Stimulated activated CD4-positive, alpha-beta T cell treated with anti-CD3 and anti-CD28 coated beads, Interleukin-15, amount 100 ng/mL, for 1 hour (primary cell): Measurements from ENCODE around the gene GAK.

Source experiments
- DNase-seq, 2 donors: peaks; one replicate each; pipeline ENCODE4 v3.0.0-alpha.2; 2020; ENCODE audit warnings: low read depth in 1 of 2, low spot score in 1 of 2

GAK gene

DNA sequence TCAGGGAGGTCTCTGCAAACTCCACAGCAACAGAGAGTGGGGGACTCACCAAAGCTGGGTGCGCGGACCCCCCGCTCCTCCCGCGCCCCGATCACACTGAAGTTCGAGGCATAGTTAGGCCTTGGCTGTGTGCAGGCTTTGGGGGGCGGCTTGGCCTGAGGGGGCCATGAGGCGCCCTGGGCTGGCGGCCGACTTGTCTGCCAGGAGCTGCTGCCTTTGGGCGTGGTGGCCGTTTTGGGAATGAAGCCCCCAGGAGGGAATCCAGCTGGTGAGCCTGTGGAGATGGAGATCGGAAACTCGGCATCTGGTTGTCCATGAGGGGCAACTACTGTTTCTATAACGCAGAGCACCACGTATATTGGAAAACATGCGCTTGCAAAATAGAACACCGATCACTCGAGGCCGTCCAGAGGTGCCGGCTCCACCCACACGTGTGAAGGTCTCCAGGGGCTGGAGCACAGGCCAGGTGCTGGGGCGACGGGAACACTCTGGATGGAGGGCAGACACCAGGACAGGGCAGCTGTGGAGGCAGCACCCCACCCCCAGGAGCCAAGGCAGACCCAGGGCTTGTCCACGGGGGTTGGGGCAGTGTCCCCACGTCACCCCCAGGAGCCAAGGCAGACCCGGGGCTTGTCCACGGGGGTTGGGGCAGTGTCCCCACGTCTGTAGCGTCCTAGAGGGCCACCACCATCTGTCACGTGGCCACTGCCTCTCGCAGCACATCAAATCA, 80.2 kb downstream of the GAK start:
- DNase-seq = no peak

DNA sequence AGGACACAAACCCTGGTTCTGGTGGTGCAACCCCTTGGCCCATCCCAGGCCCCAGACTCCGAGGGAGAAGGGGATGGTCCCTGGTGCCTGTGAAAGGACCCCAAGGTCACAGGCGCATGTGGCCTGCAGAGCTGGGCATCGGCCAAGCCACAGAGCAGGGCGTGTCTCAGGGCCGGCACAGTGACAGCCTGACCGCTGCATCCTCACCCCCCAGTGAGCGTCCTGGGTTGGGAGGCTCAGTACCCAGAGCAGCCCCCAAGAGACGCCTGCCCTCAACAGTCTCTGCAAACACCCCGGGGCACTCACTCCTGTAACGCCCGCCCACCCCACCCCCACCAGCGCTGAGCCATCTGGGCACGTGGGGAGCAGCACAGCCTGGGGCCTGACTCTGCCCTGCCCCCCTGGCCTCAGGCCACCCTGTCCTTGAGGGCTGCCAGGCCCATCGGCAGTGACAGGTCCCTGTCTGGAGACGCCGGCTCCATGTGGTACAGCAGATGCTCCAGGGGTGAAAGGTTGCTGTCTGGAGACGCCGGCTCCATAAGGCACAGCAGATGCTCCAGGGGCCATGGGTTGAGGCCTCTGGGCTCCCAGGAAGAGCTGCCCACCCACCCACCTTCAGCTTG, 81.7 kb downstream of the GAK start:
- no peak for DNase-seq

DNA sequence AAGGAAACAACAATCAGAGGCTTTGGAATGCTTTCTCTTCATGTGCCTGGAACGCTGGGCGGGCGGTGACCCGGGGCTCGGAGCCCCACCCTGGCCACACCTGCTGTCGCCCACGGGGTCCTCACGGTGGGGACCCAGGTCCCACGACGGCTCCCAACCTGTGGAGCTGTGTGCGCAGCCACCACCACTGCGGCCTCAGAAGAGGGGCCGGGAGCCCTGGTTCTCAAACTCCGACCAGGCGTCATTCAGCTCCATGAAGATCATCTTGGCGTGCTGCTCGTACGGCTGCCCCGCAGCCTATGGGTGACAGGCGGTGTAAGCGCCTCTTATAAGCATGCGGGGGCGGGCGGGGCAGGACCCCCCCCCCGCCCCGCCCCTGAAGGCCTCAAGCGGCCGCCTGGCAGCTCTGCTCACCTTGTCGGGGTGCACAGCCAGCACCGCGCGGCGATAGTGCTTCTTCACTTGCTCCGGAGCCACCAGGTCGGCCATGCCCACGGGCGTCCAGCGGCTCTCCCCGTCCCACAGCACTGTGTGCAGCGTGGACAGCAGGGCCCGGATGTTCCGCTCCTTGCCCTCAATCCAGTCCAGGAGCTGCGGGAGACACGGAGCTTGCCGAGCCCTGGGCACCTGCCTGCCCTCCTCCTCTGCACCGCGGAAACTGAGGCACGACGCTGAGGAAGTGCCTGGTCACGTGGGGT, 82.5 kb downstream of the GAK start:
- DNase-seq = no peak

DNA sequence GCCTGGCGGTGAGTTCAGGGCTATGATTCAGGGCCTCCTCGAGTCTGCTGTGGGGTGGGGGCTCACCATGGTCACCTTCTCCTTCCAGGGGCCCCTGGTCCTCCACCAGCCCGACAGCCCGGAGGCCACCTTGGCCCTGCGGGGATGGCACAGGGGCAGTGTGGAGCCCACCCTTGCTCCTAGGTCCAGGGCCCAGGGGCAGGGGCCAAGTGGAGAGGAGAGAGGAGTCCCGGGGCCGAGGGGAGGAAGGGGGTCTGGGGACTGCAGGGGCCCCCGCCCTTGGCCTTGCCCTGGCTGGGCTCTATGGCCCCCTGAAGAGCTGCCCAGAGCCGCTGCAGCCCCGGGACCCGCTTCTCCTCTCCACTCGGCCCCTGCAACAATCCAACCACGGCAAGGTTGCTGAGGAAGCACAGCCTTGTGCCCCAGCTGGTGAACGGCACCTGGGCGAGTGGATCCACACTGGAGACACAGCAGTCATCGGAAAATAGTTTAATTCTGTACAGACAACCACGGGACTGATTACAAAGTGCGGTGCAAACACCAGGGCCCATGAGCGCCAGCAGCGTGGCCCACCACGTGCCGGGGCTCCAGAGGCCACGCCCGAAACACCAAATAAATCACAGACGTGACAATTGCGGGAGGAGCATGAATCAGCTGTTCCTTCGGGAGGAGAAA, 83.2 kb downstream of the GAK start:
- DNase-seq = no peak

DNA sequence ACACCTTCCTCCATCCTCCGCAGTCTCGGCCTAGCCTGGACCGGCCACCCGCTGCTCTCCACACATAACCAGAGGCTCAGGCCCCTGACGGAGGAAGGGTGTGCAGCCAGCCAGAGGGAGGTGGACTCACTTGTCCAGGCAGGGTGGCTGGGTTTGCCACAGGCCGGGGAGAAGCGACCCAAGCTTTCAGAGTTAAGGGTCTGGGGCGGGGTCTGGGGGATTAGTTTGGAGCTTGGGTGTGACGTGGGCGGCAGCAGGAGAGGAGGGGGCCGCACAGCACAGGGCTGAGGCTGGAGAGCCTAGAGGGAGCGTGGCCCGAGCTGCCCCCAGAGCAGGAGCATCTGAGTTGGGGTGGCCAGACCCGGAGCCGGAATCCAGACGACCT, 83.8 kb downstream of the GAK start:
- DNase-seq = no peak

DNA sequence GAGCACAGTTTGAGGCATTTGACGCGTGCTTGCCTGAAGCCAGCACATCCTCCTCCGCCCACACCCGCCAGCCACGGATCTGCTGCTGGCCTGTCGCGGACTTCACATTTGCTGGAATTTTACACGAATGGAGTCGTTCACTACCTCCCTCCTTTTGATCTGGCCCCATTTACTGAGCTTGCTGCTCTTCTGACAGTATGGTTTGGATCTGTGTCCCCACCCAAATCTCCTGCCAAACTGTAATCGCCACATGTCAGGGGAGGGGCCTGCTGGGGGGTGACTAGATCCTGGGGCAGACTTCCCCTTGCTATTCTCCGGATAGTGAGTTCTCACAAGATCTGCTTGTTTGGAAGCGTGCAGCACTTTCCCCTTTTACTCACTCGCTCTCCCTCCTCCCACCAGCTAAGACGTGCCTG, 86.3 kb downstream of the GAK start:
- DNase-seq = no peak

DNA sequence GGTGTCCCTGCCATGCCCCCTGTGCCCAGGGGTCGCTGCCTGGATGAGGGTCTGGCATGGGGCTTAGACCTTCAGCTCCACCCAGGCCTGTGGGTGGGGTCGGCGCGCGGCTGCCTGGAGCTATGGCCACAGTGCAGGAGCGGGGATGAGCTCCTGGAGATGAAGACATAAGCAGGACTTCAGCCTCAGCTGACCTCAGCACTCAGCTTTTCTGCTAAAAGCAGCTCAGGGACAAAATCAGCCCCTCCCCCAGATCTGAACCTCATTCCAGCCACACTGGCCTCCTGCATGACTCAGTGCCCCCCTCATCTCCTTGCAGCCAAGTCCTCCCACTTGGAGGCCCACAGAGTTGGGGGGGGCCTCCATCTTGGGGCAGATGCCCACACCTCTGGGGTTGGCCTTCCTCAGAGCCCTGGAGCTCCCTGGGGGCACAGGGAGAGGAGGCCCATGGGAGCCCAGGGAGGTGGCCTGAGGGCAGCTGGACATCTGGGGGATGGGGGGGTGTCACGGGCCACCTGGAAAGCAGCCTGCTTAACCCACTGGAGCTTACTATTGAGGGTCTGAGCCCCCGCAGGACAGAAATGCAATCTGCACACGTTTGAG, 86.8 kb downstream of the GAK start:
- DNase-seq = no peak

DNA sequence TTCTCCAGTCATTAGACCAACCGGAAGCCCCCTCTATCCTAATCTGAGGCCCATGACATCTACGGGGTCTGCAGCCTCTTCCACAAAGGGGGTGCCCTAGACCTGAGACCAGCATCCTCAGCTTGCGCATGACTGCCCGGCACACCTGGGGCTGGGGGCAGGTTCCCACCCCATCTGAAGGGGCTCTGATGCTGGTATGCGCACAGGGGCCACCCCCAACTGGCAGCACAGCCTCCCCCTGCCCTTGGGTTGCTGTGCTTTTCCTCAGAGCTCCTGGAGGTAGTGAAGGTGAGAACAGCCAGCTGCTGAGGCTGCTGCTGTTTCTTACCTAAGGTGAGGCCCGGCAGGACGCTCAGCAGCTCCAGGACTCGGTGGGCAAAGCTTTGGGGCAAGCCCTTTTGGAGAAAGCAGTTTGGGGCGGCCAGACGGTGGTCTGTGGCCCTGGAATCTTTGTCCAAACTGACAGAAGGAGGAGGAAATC, 87.3 kb downstream of the GAK start:
- DNase-seq = no peak

DNA sequence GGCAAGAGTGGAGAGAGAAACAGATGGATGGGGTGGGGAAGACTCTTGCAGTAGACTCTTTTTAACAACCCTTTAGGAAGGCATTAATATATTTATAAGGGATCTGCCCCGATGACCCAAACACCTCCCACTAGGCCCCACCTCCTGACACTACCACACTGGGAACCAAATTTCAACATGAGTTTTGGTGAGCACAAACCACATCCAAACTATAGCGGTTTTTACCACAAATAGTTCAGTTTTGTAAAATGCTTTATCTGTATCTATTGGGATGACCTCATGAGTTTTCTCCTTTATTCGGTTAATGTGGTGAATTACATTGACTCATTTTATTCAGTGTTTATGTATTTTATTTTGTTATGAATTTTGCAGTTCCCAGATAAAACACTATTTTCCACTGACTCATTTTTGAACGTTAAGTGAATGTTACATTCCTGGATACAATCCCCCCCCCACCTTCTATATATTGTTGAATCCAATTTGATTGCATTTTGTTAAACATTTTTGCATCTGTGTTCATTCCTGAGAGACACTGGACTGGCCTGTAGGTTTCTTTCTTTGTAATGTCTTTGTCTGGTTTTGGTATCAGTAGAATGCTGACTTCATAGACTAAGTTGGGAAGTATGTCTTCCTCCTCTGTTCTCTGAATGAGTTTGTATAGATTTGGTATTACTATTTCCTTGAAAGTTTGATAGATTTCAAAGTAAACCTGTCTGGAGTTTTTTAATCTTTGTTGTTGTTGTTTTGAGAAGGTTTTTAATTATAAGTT, 92.3 kb downstream of the GAK start:
- DNase-seq = no peak

DNA sequence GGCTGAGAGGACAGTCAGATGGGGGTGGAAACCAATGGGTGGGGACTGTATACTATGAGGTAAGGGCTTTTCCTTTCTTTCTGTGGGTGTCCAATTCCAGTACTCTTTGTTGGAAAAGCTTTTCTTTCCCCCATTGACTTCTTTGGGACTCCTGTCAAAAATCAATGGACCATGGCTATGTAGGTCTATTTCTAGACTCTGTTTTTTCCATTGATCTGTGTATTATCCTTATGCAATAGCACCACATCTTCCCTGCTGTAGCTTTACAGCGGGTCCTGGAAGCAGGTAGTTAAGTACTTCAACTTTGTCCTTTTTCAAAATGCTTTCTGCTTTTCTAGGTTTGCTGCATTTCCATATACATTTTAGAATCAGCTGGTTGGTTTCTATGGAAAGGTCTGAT, 94.3 kb downstream of the GAK start:
- no peak for DNase-seq

DNA sequence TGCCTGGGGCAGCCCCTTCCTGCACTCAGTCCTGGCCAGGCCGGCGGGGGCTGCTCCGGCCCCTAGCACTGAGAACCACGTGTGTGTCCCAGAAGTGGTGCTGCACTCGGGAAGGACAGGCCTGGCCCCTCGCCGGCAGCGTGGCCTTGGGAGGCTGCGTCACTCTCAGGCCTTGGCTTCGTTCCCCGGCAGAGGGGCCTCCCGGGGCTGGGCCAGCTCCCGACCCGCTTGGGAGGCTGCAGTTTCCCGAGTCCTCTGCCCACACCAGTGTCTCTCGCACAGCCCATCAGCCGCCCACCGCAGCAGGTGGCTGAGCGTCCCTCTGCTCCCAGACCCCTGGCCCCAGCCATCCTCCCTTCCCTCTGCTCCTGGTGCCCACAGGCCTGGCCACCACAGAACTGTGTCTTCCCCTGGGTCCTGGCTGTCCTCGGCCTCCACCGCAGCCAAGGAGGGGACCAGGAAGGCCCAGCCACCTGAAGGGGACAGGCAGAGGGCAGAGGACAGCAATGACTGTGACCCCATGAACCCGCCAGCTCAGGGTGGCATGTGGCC, 95.3 kb downstream of the GAK start:
- DNase-seq = no peak

DNA sequence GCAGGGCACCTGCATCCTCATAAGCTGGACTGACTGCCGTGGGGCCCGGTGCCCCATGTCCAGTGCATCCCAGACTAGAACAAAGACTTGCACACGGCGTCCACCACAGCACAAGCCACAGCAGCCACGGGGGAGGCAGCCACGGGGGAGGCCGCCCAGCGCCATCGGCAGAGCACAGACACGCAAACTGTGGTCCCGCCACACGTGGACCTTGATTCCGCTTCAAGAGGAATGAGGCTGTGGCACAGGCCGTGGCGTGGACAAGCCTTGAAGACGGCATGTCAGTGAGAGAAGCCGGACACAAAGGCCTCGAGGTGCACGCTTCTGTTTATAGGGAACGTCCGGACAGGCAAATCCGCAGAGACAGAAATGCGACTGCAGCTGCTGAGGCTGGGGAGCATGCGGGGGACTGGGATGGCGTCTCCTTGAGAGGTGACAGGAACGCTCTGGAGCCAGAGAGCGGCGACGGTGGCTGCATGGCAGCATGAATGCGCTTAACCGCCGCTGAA, 96.1 kb downstream of the GAK start:
- DNase-seq = no peak

DNA sequence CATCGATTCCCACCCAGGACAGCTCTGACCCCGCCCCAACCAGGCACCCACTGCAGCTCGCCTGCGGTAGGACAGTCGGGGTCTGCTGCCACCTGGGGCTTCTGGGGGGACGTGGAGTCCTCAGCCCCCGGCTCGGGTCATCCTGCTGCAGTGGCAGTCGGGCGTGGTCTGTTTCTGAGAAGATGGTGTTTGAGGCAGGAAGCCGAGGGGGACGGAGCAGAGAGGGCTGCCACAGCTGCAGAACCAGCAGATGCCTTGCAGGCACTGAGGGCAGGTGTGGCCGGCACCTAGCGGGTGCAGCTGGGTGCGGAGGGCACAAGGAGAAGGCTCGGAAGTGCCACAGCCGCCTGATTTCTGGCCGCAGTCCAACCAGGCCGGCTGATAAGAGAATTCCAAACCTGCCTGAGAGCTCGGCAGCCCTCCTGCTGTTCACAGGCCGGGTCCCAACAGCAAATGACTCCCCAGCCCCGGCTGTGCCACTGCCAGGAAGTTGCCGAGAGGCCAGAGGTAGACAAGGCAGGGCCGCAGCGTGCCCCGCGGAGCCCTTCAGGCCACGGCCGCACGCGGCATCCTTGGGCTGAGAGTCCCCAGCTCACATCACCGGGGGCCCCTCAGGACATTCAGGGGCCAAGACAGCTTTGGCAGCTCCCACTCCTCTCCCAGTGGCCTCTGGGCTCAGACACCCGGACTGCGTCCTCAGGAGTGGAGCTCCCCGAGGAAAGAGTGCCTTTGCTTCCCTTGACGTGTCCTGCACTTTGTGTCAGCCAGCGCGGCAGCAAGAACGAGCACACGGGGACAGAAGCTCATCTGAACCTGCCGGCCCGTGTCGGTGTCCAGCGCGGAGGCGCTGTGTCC, 96.7 kb downstream of the GAK start:
- no peak for DNase-seq

DNA sequence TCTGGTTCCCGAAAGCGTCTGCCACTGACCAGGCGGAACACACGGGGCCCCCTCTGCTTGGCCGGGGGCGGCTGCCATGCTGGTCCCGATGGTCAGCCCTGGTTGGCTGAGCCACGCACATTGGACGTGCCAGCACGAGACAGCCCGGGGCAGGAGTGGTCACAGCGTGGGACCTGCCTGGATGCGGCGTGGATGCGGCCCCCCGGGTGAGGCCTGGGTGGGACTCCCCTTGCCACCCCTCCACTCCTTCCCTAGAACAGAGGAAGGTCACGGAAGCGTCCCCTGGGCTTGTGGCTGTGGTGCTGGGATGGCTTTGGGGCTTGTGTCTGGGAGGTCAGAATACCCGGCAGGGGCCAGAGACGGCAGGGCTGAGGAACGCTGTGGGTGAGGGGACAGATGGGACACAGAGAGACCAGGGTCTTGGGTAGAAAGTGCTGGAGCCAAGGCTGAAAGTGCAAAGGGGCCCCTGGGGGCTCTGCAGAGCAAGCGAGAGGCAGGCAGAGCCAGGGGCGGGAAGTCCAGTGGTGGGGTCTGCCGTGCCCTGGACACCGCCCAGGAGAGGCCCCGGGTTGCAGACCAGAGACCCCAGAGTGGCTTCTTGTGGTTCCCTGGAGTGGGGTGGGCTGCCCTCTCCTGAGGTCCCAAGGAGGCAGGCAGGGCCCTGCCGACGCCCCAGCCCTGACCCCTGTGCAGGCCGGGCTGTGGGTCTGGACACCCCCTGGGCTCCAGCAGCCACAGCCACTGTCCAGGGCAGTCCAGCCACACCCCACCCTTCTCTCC, 97.6 kb downstream of the GAK start:
- DNase-seq = no peak

DNA sequence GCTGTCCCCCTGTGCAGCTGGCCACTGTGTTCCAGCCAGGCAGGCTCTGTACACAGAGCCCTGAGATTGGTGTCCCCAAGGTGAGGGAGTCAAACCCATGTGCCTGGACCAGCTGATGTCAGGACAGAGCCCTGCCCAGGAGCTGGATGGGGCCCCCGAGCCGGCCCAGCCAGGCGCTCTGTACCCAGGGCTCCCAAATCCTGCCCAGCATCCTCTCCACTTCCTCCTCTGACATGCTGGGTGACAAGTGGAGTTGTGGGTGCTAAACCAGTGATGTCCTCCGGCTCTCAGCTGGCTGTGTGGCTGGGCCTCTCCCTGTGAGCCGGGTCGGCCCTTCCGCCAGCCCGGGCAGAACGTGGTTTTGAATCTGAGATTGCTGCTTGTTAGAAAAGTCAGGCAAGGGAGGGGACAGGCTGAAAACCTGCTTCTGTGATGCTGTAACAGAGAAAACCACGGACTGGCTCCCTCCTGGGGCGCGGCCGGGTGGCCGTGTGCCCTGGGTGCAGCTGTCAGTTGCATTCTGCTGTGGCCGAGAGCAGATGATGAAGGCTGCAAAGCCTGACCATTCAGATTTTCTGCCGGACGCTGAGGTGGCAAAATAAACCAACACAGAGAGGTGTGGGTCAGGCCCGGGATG, 98.3 kb downstream of the GAK start:
- DNase-seq = no peak

DNA sequence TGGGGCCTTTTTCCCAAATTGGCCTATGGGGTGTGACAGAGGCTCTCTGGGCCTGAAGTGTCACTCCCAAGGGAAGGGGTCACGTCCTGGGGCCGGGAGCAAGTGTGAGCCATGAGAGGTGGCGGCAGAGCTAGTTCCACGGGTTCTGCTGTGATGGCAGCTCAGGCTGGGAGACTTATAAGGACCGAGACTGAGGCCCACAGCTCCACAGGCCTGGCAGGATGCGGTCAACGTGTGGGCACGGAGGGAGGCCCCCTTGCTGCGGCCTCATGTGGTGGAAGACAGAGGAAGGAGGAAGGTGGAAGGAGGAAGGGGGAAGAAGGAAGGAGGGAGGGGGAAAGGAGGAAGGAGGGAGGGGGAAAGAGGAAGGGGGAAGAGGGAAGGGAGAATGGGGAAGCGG, 99.0 kb downstream of the GAK start:
- no peak for DNase-seq

DNA sequence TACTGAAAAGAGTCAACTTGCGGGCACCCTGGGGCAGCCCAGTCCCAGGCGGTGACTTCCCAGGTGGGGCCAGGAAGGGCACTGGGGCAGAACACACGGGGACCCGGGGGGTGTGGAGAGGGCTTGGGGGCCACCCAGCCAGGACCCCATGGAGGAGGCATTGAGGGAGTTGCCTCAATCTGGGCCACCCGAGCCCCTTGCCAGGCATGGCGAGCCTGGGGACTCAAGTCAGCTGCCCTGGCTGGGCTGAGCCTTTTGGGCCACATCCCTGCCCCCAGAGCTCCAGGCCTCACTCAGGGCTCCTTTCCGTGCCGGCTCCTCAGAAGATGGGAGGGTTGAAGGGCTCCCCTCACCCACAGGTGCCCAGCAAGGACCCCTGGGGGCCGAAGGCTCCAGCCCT, 99.6 kb downstream of the GAK start:
- no peak for DNase-seq

DNA sequence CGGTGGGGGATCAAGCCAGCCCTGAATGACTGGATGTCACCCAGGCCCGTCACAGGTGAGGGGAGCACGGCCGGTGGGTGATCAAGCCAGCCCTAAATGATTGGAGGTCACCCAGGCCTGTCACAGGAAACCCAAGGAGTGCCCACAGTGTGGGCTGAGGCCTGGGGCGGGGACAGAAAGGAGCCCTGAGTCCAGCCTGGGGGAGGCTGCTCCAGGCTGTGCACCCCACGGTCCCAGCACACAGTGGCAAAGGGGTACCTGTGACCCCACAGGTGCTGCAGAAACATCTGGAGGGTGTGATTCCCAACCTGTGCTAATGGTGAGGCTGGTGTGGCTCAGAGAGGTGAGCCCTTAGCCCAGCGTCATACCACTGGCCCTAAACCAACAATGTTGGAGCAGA, 100.0 kb downstream of the GAK start:
- no peak for DNase-seq
